HG02678 (cell line): ENCODE results near the gene KCNAB1.
A peak's percentile ranks its signal among the peaks of the same experiment; 100 is the strongest.

Source experiments
- ATAC-seq: cut with Tn5 transposase; IDR thresholded peaks from one replicate; pipeline ENCODE4 v1.9.1; 2021; ENCODE audit warnings: mild to moderate bottlenecking, moderate library complexity; ENCODE audit not compliant: unreplicated experiment

Gene KCNAB1

GRCh38 chr3:156530980-156531379 is 410.6 kb downstream of the KCNAB1 start:
- no peak for ATAC-seq

- no peak for ATAC-seq
Observed at GRCh38 chr3:156532730-156533129, 412.4 kb downstream of the KCNAB1 start.

- ATAC-seq: no peak
Observed at GRCh38 chr3:156533205-156533604, 412.8 kb downstream of the KCNAB1 start.

GRCh38 chr3:156535162-156535627 is 414.8 kb downstream of the KCNAB1 start:
- no peak for ATAC-seq

GRCh38 chr3:156535798-156536197 is 415.4 kb downstream of the KCNAB1 start:
- no peak for ATAC-seq

- ATAC-seq: no peak
Observed at GRCh38 chr3:156536524-156537316, 416.3 kb downstream of the KCNAB1 start.

- no peak for ATAC-seq
Observed at GRCh38 chr3:156539051-156539450, 418.7 kb downstream of the KCNAB1 start.

GRCh38 chr3:156539802-156540201 is 419.4 kb downstream of the KCNAB1 start:
- no peak for ATAC-seq

- no peak for ATAC-seq
Observed at GRCh38 chr3:156542101-156543042, 422.0 kb downstream of the KCNAB1 start.

GRCh38 chr3:156543043-156543555 is 422.7 kb downstream of the KCNAB1 start:
- ATAC-seq: no peak

- ATAC-seq: no peak
Observed at GRCh38 chr3:156547637-156548036, 427.3 kb downstream of the KCNAB1 start.

- ATAC-seq: no peak
Observed at GRCh38 chr3:156548041-156548687, 427.8 kb downstream of the KCNAB1 start.

GRCh38 chr3:156548902-156549301 is 428.5 kb downstream of the KCNAB1 start:
- no peak for ATAC-seq

GRCh38 chr3:156551261-156551660 is 430.9 kb downstream of the KCNAB1 start:
- ATAC-seq: no peak

GRCh38 chr3:156551746-156552145 is 431.4 kb downstream of the KCNAB1 start:
- no peak for ATAC-seq

GRCh38 chr3:156552973-156553372 is 432.6 kb downstream of the KCNAB1 start:
- no peak for ATAC-seq

- no peak for ATAC-seq
Observed at GRCh38 chr3:156553705-156554356, 433.5 kb downstream of the KCNAB1 start.

- ATAC-seq: no peak
Observed at GRCh38 chr3:156554515-156554841, 434.1 kb downstream of the KCNAB1 start.

- peak; percentile 99 for ATAC-seq
Observed at GRCh38 chr3:156554842-156555687, 434.7 kb downstream of the KCNAB1 start, which contains the start of gene SSR3. Gene SSR3 (minus strand): TSS chr3:156555117. CDS start chr3:156555089, 28 bp downstream.

- no peak for ATAC-seq
Observed at GRCh38 chr3:156558389-156558788, 438.0 kb downstream of the KCNAB1 start.
